Stimulated activated CD8-positive, alpha-beta memory T cell treated with anti-CD3 and anti-CD28 coated beads, Interleukin-7, amount 100 ng/mL, for 1 hour (primary cell): Measurements from ENCODE around the gene RRAGC.
"Not testable (repeated sequence)": the region's sequence is repeated elsewhere in the genome, so short reads cannot be mapped to it uniquely, and the experiment has no call there.

ENCODE experiments used
- DNase-seq, 2 donors: peaks; one replicate each; pipeline ENCODE4 v3.0.0-alpha.2; 2020; ENCODE audit warnings: low read depth in 2 of 2

RRAGC gene

GRCh38 chr1:38817267-38818174 is 42.1 kb downstream of the RRAGC start:
- DNase-seq = no peak

GRCh38 chr1:38815903-38816627 is 43.5 kb downstream of the RRAGC start:
- DNase-seq = no peak

GRCh38 chr1:38814984-38815464 is 44.5 kb downstream of the RRAGC start:
- no peak for DNase-seq

- no peak for DNase-seq
Measured at GRCh38 chr1:38814444-38814983, 45.1 kb downstream of the RRAGC start.

GRCh38 chr1:38812981-38813380 is 46.6 kb downstream of the RRAGC start:
- no peak for DNase-seq

GRCh38 chr1:38811466-38811865 is 48.1 kb downstream of the RRAGC start:
- not testable (repeated sequence) for DNase-seq

- DNase-seq = no peak
Measured at GRCh38 chr1:38806090-38806489, 53.5 kb downstream of the RRAGC start.

- no peak for DNase-seq
Measured at GRCh38 chr1:38805036-38805435, 54.5 kb downstream of the RRAGC start.

- DNase-seq = no peak
Measured at GRCh38 chr1:38804062-38804886, 55.3 kb downstream of the RRAGC start.

GRCh38 chr1:38803647-38804046 is 55.9 kb downstream of the RRAGC start:
- no peak for DNase-seq

GRCh38 chr1:38800720-38801671 is 58.6 kb downstream of the RRAGC start:
- DNase-seq = no peak

- no peak for DNase-seq
Measured at GRCh38 chr1:38793299-38793698, 66.3 kb downstream of the RRAGC start.

GRCh38 chr1:38791892-38792291 is 67.7 kb downstream of the RRAGC start:
- no peak for DNase-seq

GRCh38 chr1:38791164-38791515 is 68.4 kb downstream of the RRAGC start:
- DNase-seq = no peak

GRCh38 chr1:38790422-38791163 is 69.0 kb downstream of the RRAGC start:
- no peak for DNase-seq

GRCh38 chr1:38789498-38790169 is 69.9 kb downstream of the RRAGC start:
- DNase-seq = no peak

- DNase-seq = no peak
Measured at GRCh38 chr1:38788341-38789336, 70.9 kb downstream of the RRAGC start.
